SK-MEL-5 (cell line): ENCODE data around the gene C6orf15. TPM values are rescaled to one million over a fixed set of nuclear protein-coding genes. Genes with fewer than 3 reads are reported as not detected.

ENCODE experiments used
- DNase-seq: peaks from one replicate; pipeline ENCODE4 v3.0.0-alpha.2; 2016; ENCODE audit warnings: low read depth, low spot score
- in situ Hi-C: cut with HindIII; loops from 2 replicates; pipeline ENCODE4 v1.10.0; 2016; ENCODE audit warnings: low sequenced_read_pairs, high pct_unique_total_duplicates, low pct_unique_long_range_greater_than_20kb
- polyA plus RNA-seq, 2 experiments: library from polyadenylated mRNA; depleted of rRNA; stranded (reverse); fragments of >200 nt; gene quantifications; 2 replicates each; pipeline ENCODE4 v1.2.3, GENCODE V29; 2015
- total RNA-seq: library from RNA; depleted of rRNA; stranded (reverse); fragments of >200 nt; shearing (Covaris generic); gene quantifications from 2 replicates; pipeline ENCODE4 v1.2.3, GENCODE V29; 2014; rRNA removed

The C6orf15 gene
- not detected in 2 replicates for total RNA-seq
- polyA plus RNA-seq (2015; cell fraction: cytosol; rRNA removed) = not detected in 2 replicates
- not detected in 2 replicates for polyA plus RNA-seq (2015; cell fraction: nucleus; rRNA removed)

- DNase-seq = no peak
- in situ Hi-C loops = no loop called here
Measured at GRCh38 chr6:31112478-31112877, at the start of gene C6orf15. TSS of gene C6orf15 (minus strand) at chr6:31112575. CDS start at chr6:31112555, 20 bp downstream.

DNA sequence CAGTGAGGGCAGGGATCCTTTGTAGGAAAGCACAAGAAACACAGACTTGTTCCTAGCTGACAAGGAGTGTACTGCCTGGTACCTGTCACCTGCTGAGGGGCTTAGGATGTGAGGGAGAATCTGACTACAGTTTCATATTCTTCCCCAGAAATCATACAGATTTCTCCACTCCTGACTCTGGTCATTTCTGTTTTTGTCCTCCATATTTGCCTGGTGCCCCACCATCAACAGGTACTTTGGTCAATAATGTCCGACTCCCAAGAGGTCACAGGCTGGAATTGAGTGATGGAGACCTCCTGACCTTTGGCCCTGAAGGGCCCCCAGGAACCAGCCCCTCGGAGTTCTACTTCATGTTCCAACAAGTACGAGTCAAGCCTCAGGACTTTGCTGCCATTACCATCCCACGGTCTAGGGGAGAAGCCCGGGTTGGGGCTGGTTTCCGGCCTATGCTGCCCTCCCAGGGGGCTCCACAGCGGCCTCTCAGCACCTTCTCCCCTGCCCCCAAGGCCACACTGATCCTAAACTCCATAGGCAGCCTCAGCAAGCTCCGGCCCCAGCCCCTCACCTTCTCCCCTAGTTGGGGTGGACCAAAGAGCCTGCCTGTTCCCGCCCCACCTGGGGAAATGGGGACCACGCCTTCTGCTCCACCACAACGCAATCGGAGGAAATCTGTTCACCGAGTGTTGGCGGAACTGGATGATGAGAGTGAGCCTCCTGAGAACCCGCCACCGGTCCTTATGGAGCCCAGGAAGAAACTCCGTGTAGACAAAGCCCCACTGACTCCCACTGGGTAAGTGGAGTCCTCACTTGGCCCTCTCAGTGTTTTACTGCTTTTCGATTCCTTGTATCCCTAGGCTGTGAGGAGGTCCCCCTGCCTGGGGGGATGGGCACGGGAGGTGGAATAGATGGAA, 49.1 kb upstream of the C6orf15 start:
- in situ Hi-C loops = no loop called here

GRCh38 chr6:31158863-31159855, 46.8 kb upstream of the C6orf15 start:
- in situ Hi-C loops = no loop called here
- DNase-seq = no peak

More for the DNA sequence above, 49.1 kb upstream of the C6orf15 start:
- DNase-seq = no peak

- DNase-seq = peak; percentile 99
- in situ Hi-C loops = no loop called here
Measured at GRCh38 chr6:31158140-31158862, 45.9 kb upstream of the C6orf15 start, which contains the start of gene TCF19. TSS of gene TCF19 (plus strand) at chr6:31158589. CDS start at chr6:31159470, 881 bp downstream.

DNA sequence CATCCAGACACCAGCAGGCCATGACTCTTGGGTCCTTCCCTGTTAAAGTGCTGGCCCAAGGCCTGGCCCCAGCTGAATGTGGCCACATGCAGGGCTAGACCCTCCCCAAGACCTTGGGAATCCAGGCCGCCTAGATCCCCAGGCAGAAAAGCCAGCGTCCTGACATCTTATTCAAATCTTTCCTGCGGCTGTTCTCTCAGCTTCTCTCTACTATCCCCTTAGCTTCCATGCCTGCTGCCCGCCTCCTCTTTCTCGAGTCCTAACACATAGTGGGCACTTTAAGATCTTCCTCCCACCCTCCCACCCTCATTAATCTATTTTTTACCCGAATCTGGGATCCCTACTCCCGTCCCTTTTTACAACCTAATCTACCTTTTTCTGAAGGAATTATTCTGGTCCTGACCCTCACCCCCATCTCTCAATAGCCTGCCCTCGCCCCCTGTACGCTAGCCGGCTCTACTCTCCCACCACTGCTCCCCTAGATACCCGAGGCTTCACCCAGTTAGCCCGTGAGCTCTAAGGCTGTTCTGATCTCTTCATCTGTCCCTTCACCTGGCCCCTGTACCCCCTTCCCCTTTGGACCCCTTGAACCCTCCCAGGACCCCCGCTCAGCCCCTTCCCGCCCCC, 45.3 kb upstream of the C6orf15 start, which contains the start of gene CCHCR1:
Gene CCHCR1 (minus strand): TSS at position 290 of the 627 bp plus-strand sequence. CDS start 202 bp downstream, at position 88.
- in situ Hi-C loops = no loop called here
- no peak for DNase-seq

GRCh38 chr6:31156641-31157040, 44.3 kb upstream of the C6orf15 start:
- in situ Hi-C loops = no loop called here
- no peak for DNase-seq

DNA sequence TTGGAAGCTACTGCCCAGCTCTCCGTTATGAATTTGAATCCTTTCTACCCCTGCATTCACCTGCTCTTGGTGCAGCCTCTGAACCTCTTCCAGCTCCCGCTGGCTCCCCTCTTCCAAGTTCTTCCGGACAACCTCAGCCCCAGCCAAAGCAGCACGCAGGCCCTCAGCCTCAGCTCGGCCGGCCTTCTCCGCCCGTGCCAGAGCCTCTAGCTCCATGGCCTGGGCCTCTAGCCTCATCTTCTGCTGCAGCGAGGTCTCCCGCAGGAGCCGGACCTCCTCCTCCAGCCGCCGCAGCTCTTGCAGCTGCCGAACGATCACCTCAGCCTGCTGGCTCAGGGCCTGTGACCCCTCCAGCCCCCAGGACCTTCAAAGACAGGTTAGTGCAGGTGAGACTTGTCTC, 42.1 kb upstream of the C6orf15 start:
- no peak for DNase-seq
- in situ Hi-C loops = no loop called here

- in situ Hi-C loops = no loop called here
- no peak for DNase-seq
Measured at GRCh38 chr6:31152781-31153180, 40.4 kb upstream of the C6orf15 start.

DNA sequence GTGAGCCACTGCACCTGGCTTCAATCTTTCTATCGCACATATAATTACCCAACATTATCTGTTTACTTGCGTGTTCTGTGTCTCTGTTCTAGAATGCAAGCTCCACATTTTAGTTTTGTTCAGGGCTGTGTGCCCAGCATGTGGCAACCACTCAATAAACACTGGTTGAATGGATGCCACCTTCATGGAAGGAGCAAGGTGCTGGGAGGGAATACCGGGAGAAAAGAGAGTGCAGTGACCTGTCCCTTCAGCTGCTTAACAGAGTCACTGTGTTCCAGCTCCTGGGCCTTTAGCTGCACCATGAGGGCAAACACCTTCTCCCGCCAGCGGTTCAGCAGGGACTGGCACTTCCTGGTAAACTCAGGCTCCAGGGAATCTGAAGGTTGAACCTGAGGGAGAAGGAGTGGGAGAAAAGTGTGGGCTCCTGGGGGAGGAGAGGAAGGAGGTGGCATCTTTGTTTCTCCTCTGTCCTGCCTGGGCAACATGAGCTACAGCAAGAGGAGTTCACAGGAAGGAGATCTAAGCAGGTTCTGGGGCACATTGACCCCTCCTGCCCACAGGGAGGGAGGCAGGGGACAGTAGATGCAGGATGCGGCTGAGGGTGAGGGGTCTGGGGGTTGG, 37.6 kb upstream of the C6orf15 start:
- in situ Hi-C loops = no loop called here
- no peak for DNase-seq

GRCh38 chr6:31145386-31145785, 33.0 kb upstream of the C6orf15 start:
- in situ Hi-C loops = no loop called here
- no peak for DNase-seq

DNA sequence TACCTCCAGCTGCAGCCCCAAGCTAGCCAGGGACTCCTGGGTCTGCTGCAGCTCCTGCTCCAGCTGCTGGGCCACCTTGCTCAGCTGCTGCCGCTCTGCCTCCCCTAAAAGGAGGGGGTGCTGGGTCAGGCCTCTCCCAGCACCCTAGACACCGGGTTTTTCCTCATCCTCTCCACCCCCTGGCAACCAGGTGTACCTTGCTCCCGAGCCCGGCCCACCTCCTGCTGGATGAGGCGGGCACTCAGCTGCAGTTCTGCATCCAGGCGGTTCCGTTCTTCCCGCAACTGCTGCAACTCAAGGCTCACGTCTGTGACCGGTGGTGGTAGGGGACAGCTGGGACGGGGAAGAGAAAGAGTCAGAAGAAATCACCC, 32.6 kb upstream of the C6orf15 start:
- in situ Hi-C loops = no loop called here
- DNase-seq = no peak

DNA sequence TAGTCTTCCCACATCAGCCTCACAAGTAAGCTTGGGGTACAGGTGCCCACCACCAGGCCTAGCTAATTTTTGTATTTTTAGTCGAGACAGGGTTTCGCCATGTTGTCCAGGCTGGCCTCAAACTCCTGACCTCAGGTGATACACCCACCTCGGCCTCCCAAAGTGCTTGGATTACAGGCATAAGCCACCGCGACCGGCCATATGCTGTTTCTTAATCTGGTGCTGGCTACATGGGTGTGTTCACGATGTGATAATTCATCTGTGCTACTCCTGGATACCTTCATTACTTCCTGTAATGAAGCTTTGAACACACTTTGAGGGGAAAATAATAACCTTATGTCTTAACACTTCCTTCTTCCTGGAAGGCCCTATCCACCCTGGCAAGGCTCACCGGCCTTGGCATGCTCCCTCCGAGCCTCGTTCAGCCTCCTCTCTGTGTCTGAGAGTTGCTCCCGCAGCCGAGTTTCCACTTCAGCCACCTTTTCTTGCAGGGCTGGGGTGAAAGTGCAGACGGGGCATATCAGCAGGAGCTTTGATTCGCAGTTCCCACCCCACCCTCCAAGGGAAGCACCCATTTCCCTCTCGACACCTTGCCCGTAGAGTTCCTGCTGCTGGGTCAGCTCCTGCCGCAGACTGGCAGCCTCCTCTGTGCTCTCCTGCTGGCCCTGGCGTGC, 32.1 kb upstream of the C6orf15 start:
- no peak for DNase-seq
- in situ Hi-C loops = no loop called here

DNA sequence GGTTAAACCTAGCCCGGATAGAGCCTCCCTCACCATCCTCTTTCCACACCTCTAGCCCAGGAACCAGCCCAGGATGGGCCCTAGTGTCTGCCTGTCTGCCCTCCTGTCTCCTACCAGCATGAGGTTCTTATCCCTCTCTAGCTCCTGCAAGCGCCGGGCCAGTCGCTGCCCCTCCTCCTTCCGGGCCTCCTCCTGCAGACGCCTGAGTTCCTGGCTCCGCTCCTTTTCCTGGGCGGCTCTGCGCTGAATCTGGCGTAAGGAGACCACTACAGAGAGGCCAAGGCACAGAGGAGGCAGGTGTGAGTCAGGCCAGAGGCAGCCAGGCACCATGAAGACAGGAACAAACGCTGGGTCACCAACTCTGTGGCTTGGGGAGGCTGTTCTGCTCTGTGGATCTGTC, 30.8 kb upstream of the C6orf15 start:
- in situ Hi-C loops = no loop called here

DNA sequence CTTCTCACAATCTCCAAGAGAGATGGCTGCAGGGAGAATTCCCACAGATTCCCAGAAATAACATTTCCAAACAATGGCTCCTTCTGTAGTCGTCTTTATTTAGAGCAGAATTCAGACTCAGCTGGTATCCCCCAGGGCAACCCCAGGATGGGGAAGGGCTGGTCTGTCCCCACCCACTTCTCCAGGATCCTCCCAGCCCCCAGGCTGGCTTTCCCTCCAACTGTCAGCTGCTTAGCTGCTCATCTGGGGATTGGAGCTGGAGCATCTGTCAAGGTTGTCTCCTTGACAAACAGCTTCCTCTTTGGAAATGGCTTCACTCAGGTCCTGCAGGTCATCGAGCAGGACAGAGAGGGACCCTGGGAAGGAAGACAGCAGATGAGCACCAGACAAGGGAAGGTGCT, 30.0 kb upstream of the C6orf15 start:
- in situ Hi-C loops = no loop called here
- peak; percentile 86 for DNase-seq

More for the DNA sequence above, 30.8 kb upstream of the C6orf15 start:
- no peak for DNase-seq

DNA sequence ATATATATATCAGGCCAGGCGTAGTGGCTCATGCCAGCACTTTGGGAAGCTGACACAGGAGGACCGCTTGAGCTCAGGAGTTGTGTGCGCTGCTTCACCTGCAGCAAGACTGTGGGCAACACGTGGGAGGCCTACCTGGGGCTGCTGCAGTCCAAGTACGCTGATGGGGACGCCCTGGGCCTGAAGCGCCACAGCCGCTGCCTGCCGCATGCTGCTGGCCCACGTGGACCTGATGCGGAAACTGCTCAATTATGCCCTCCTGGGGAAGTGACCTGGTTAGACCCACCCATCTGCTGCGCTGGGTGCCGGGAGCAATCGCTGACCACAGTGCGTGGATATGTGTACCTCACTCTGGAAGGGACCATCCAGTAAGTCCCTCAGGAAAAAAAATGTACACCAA, 28.3 kb upstream of the C6orf15 start:
- in situ Hi-C loops = no loop called here
- no peak for DNase-seq

DNA sequence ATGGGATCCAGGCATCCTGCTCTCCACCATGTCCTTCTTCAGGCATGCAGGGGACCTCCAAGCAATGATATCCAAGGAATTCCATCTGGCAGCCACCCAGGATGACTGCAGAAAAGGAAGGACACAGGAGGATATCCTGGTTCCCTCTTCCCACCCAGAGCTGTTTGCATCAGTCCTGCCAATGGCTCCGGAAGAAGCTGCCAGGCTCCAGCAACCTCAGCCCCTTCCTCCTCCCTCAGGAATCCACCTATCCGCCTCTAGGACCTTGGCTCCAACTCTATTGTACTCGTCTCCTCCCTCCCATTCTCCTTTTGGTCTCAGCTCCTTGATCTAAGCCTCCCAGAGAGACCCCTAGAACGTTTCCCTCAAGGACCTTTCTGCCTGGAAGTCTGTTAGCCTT, 27.2 kb upstream of the C6orf15 start:
- no peak for DNase-seq
- in situ Hi-C loops = no loop called here
